GM18907 (cell line): Measurements from ENCODE around the gene ACSL3.
"Not testable (repeated sequence)": the region's sequence is repeated elsewhere in the genome, so short reads cannot be mapped to it uniquely, and the experiment has no call there.

Source experiments
- ATAC-seq: cut with Tn5 transposase; IDR thresholded peaks from one replicate; pipeline ENCODE4 v1.9.1; 2021; ENCODE audit warnings: mild to moderate bottlenecking, moderate library complexity; ENCODE audit not compliant: unreplicated experiment

The ACSL3 gene

GRCh38 chr2:222860740-222861410 lies at the start of gene ACSL3:
Gene ACSL3 (plus strand): TSS chr2:222861036. CDS start chr2:222908773, 47,737 bp downstream.
- ATAC-seq: peak; percentile 99

DNA sequence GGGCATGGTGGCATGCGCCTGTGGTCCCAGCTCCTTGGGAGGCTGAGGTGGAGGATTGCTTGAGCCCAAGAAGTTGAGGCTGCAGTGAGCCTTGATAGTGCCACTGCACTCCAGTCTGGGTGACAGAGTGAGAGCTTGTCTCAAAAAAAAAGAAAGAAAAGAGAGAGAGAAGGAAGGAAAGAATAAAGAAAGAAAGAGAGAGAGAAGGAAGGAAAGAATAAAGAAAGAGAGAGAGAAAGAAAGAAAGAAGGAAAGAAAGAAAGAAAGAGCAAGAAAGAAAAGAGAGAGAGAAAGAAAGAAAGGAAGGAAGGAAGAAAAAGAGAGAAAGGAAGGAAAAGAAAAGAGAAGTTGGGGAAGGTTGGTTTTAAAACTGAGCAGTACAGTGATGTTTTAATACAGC lies 49.0 kb upstream of the ACSL3 start:
- ATAC-seq: no peak

DNA sequence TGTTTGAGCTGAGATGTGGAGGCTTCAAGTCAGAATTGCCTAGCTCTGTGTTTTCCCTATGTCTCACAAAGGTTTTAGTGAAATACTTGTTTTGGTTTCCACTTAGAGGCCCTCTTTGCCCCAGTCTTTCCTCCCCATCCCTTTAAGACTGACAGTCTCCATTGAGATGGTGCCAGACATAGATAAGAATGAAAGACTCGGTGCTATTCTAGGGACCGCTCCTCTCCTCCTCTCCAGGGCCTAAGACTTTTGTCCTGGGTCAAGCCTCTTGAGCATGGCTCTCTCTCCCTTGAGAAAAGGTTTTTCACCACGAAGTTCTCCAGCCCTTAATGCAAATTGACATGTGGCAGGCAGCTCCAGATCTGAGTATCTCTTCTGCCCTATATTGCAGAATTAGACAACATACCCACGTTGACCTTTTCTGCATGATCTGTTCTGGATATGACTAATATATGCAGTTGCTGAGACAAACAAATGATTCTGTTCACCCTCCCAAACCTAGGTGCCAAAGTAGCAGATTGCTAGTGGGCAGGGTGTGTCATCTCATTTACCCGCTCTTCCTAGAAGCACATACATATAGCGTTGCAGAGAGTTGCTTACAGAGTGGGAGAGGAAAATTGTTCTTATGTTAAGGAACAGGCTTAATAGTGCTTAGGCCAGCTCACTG lies 47.5 kb upstream of the ACSL3 start:
- peak; percentile 98 for ATAC-seq

- no peak for ATAC-seq
Observed at GRCh38 chr2:222819722-222820333, 41.0 kb upstream of the ACSL3 start.

- no peak for ATAC-seq
Observed at GRCh38 chr2:222823183-222823930, 37.5 kb upstream of the ACSL3 start.

- no peak for ATAC-seq
Observed at GRCh38 chr2:222825031-222825430, 35.8 kb upstream of the ACSL3 start.

- ATAC-seq: no peak
Observed at GRCh38 chr2:222827417-222827816, 33.4 kb upstream of the ACSL3 start.

DNA sequence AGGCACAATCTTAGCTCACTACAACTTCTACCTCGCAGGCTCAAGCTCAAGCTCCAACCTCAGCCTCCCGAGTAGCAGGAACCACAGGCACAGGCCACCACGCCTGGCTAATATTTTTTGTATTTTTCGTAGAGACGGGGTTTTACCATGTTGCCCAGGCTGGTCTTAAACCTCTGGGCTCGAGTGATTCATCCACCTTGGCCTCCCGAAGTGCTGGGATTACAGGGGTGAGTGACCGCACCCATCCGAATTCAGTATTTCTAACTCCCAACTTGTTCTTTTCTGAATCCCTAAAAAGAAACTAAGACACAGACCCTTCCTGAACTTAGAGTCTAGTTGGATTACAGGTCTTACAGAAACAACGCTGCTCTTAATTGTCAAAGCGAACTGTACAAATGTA lies 32.3 kb upstream of the ACSL3 start:
- ATAC-seq: no peak

DNA sequence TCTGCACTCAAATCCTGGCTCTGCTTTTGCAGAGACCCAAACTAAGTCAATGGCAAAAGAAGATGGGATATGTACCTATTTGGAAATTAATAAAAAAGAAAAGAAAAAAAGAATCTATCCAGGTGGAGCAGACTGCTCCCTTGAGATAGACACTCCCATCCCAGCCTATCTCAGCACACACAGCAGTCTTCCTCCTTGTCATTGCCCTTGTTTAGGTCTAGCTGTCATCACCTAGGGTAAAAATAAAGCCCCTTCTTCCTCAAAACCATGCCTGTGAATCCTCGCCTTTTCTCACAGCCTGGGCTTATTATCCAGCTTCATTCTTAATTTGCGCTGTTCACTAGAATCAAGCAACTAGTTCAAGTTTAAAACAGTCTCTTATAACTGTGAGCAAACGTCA lies 30.7 kb upstream of the ACSL3 start:
- ATAC-seq: no peak

- ATAC-seq: no peak
Observed at GRCh38 chr2:222833410-222833809, 27.4 kb upstream of the ACSL3 start.

GRCh38 chr2:222835143-222835822 lies 25.6 kb upstream of the ACSL3 start:
- no peak for ATAC-seq

DNA sequence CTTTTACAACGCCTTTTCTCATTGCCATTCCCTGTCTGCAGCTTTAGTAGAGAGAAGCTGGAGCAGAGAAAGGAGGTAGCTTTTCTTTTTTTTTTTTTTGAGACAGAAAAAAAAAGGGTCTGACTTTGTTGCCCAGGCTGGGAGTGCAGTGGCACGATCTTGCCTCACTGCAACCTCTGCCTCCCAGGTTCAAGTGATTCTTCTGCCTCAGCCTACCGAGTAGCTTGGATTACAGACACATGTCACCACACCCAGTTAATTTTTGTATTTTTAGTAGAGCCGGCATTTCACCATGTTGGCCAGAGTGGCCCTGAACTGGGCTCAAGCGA lies 25.0 kb upstream of the ACSL3 start:
- no peak for ATAC-seq

DNA sequence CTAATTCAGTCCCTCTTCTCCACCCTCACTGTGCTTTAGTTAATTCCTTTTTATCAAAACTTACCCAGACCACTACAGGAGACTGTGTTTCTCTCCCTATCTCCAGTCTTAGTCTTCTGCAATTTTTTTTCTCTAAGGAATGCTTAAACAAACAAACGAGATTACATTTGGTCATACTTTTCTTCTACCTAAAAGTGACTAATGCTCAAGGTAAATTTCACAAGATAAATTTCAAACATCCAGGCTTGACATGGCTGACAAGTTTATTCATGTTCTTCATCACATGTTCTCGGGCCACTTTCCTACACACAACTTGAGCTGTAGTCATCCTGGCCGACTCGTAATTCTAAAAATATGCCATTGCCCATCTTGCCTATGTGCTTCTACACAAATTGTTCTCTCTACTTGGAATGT lies 23.2 kb upstream of the ACSL3 start:
- no peak for ATAC-seq

DNA sequence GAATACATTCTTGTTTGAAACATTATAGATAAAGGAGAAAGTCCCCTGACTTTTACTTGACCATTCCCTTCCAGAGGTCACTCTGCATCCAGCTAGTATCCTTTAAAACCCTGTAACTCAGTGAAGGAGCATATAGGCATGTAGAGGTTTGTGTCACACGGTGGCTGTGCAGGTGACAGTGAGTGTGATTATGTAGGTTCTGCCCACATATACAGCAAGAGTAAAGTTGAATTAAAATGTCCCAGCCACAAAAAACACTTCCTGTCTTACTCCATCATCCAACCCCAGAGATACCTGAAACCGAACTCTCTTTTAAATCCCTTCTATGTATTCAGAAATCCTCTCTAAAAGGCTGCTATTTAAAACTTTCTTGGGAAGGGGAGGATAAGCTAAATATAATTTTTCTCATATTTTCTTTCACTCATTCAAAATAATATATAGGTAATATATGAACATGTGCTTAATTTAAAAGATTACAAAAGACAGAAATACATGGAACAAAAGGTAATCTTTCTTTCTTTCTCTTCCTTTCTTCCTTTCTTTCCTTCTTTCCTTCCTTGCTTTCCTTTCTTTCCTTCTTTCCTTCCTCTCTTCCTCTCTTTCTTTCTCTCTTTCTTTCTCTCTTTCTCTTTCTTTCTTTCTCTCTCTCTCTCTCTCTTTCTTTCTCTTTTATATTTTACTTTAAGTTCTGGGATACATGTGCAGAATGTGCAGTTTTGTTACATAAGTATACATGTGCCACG lies 20.6 kb upstream of the ACSL3 start:
- no peak for ATAC-seq

- ATAC-seq: no peak
Observed at GRCh38 chr2:222842491-222843174, 18.2 kb upstream of the ACSL3 start.

GRCh38 chr2:222844323-222844722 lies 16.5 kb upstream of the ACSL3 start:
- no peak for ATAC-seq

- ATAC-seq: not testable (repeated sequence)
Observed at GRCh38 chr2:222845314-222845713, 15.5 kb upstream of the ACSL3 start.

GRCh38 chr2:222846003-222846402 lies 14.8 kb upstream of the ACSL3 start:
- ATAC-seq: no peak

DNA sequence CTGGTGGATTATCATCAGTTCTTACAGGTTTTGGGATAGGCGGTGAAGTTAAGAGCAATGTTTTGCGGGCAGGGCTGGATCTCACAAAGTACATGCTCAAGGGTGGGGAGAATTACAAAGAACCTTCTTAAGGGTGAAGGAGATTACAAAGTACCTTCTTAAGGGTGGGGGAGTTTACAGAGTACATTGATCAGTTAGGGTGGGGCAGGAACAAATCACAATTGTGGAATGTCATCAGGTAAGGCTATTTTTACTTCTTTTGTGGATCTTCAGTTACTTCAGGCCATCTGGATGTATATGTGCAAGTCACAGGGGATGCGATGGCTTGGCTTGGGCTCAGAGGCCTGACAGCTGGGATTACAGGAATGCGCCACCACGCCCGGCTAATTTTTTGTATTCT lies 12.8 kb upstream of the ACSL3 start:
- ATAC-seq: not testable (repeated sequence)

GRCh38 chr2:222848862-222849261 lies 12.0 kb upstream of the ACSL3 start:
- no peak for ATAC-seq
